Body of pancreas (tissue), 4 donors: ENCODE data around the gene ZNF32. TPM values are rescaled to one million over a fixed set of nuclear protein-coding genes. Genes with fewer than 3 reads are reported as not detected.

Experiments used
- ATAC-seq: fragments of 150-250 bp; one replicate; pipeline ENCODE4 v1.9.1; 2016
- DNase-seq, 4 donors: peaks; one replicate each; pipeline ENCODE4 v3.0.0-alpha.2; 2019
- H3K27ac ChIP-seq, 4 donors: fragments of 200-600 bp; sonication (generic); 1 replicate in 3 of 4; 2 replicates in 1 of 4; pipeline versions ENCODE4 v1.5.1 to v1.6.1; 2016 to 2019; ENCODE audit warnings: mild to moderate bottlenecking in 1 of 4, mixed read lengths in 1 of 4, moderate library complexity in 1 of 4
- H3K27me3 ChIP-seq, 2 donors: fragments of 200-600 bp; sonication (generic); one replicate each; pipeline ENCODE4 v1.6.0; 2016; ENCODE audit warnings: mild to moderate bottlenecking in 1 of 2
- H3K36me3 ChIP-seq, 2 donors: fragments of 200-600 bp; sonication (generic); replicated peaks in 1 of 2; 2 replicates each; pipeline ENCODE4 v1.5.1; 2016; ENCODE audit warnings: low read depth in 2 of 2; ENCODE audit not compliant: insufficient read depth in 1 of 2
- H3K4me1 ChIP-seq: fragments of 200-600 bp; sonication (generic); one replicate; pipeline ENCODE4 v1.6.0; 2016
- H3K4me3 ChIP-seq, 2 donors: fragments of 200-600 bp; sonication (generic); 1 replicate in 1 of 2; 2 replicates in 1 of 2; pipeline ENCODE4 v1.5.1; 2016 to 2019
- H3K9me3 ChIP-seq, 3 donors: fragments of 200-600 bp; sonication (generic); 1 replicate in 2 of 3; 2 replicates in 1 of 3; pipeline ENCODE4 v1.5.1; 2016
- POLR2A ChIP-seq, 3 donors: fragments of 450-650 bp; IDR thresholded peaks; one replicate each; pipeline ENCODE4 v1.6.1; 2016; ENCODE audit warnings: antibody characterized with exemption in 3 of 3, mild to moderate bottlenecking in 2 of 3
- WGBS, 2 donors: methylation state at CpG; one replicate each; pipeline ENCODE4 v1.1.5; 2017; 5-methylcytosine and 5-hydroxymethylcytosine counted together
- intact Hi-C: fragments of 100-400 bp; cut with DNase I; formaldehyde crosslinking; loops from one replicate; pipeline ENCODE4 v1.15.1; 2023
- total RNA-seq, 2 donors: library from RNA; depleted of rRNA; stranded (reverse); fragments of >200 nt; gene quantifications; one replicate each; pipeline ENCODE4 v1.1.0, GENCODE V29; 2016
- TF ChIP-seq, protein P1 (sequence below), 7 experiments: fragments of 450-650 bp in 4 of 7; fragments of 200-600 bp in 3 of 7; sonication (generic) in 3 of 7; IDR thresholded peaks; one replicate each; pipeline ENCODE4 v1.5.1; 2016 to 2019; ENCODE audit warnings: antibody characterized with exemption in 7 of 7

Gene ZNF32
- total RNA-seq, 2 donors from 2014 or later, result 31.6 to 47.5 TPM

DNA sequence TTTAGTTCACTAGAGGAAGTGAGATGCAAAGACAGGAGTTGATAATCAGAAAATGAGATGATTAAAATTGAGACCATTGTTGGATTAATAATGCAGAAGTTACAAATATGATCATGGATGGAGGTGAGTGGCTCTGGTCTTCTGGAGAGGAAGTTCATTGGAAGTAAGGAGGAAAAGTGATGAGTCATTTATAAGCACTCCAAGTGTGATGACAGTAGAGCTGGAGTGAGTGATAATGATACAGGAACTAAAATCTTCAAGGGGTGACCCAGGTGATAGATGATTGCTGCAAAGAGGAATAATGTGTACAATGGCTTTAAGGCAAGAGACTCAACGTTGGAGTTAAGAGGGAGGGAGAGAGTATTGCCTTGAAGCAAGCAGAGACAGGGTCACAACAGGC, 20.7 kb downstream of the ZNF32 start:
- WGBS, 2 donors, result 44 to 50% methylated on average over 1 of the region's 1 CpG
- intact Hi-C loops, result no loop called here

DNA sequence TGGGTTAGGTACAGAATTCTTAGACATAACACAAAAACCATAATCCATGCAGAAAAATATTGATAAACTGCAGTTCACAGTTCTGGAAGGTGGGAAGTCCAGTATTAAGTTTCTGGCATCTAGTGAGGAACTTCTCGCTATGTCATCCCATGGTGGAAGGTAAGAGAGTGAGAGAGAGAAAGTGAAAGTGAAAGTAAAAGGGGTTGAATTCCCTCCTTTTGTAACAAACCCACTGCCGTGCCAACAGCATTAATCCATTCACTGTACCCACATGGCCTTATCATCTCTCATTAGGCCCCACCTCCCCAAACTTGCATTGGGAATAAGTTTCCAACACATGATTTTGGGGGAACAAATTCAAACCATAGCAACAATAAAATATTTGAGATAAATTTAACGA, 25.3 kb downstream of the ZNF32 start:
- no peak for TF ChIP-seq POLR2A (IDR thresholded peaks at IDR 0.05)
- Histone ChIP-seq H3K4me3 (no peak overlapping the region), H3K27me3 (no peaks in the 10 kb centered on the region), H3K4me1 (no peaks in the 10 kb centered on the region), H3K9me3 (no peaks in the 10 kb centered on the region), H3K36me3 (no peaks in the 10 kb centered on the region), H3K27ac (no peak overlapping the region)
- intact Hi-C loops, result no loop called here
- ATAC-seq (no peak), DNase-seq (no peak)
- 49 to 67% methylated on average over 3 of the region's 3 CpGs for WGBS, 2 donors

More for the DNA sequence above, 20.7 kb downstream of the ZNF32 start:
- H3K27ac ChIP-seq, result no peak overlapping the region
- no peaks in the 10 kb centered on the region for H3K36me3 ChIP-seq
- H3K27me3 ChIP-seq, result no peaks in the 10 kb centered on the region
- no peak for ATAC-seq
- H3K9me3 ChIP-seq, result no peaks in the 10 kb centered on the region
- no peaks in the 10 kb centered on the region for H3K4me1 ChIP-seq
- TF ChIP-seq, protein P1, sequence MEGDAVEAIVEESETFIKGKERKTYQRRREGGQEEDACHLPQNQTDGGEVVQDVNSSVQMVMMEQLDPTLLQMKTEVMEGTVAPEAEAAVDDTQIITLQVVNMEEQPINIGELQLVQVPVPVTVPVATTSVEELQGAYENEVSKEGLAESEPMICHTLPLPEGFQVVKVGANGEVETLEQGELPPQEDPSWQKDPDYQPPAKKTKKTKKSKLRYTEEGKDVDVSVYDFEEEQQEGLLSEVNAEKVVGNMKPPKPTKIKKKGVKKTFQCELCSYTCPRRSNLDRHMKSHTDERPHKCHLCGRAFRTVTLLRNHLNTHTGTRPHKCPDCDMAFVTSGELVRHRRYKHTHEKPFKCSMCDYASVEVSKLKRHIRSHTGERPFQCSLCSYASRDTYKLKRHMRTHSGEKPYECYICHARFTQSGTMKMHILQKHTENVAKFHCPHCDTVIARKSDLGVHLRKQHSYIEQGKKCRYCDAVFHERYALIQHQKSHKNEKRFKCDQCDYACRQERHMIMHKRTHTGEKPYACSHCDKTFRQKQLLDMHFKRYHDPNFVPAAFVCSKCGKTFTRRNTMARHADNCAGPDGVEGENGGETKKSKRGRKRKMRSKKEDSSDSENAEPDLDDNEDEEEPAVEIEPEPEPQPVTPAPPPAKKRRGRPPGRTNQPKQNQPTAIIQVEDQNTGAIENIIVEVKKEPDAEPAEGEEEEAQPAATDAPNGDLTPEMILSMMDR (IDR thresholded peaks at IDR 0.05), result no peak
- no peak for TF ChIP-seq POLR2A (IDR thresholded peaks at IDR 0.05)
- no peak for DNase-seq
- no peak overlapping the region for H3K4me3 ChIP-seq

DNA sequence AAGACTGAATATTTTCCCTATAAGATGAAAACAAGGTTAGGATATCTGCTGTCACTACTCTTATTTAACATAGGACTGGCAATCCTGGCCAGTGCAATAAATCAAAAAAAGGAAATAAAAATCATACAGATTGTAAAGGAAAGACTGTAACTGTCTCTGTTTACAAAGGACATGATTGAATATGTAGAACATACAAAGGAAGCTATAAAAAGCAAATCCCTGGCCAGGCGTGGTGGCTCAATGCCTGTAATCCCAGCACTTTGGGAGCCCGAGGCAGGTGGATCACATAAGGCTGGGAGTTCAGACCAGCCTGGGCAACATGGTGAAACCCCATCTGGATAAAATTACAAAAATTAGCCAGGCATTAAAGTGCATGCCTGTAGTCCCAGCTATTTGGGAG, 26.6 kb downstream of the ZNF32 start:
- H3K27ac ChIP-seq, result no peak overlapping the region
- ATAC-seq (no peak), DNase-seq (no peak)
- no peaks in the 10 kb centered on the region for H3K4me1 ChIP-seq
- 66 to 88% methylated on average over 2 of the region's 2 CpGs for WGBS, 2 donors
- H3K9me3 ChIP-seq, result peaks cover 0 to 6% (median 0%) of the 10 kb centered on the region in 3 donors
- TF ChIP-seq, protein P1 (IDR thresholded peaks at IDR 0.05), result no peak
- no peak for TF ChIP-seq POLR2A (IDR thresholded peaks at IDR 0.05)
- no peaks in the 10 kb centered on the region for H3K27me3 ChIP-seq
- H3K36me3 ChIP-seq, result peaks cover 0 to 2% of the 10 kb centered on the region in 2 donors
- intact Hi-C loops, result no loop called here
- no peak overlapping the region for H3K4me3 ChIP-seq

DNA sequence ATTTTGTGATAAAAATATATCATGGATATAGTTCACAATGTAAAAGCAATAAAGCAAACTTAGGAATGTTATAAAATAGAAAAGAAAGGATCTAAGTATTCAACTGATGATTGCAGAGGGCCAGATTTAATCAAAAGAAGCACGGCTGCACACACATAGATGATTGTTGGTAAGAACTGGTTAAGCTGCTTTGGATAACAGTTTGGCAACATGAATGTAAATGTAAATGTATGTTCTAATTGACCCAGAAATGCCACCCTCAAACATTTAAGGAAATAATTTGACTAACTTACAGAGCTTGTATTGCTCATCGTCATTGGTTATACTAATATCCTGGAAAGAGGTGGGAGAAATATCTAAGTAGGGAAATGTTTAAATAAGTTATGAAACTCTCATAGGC, 29.3 kb downstream of the ZNF32 start:
- 94 to 97% methylated on average over 2 of the region's 2 CpGs for WGBS, 2 donors
- no peak overlapping the region for H3K27ac ChIP-seq

DNA sequence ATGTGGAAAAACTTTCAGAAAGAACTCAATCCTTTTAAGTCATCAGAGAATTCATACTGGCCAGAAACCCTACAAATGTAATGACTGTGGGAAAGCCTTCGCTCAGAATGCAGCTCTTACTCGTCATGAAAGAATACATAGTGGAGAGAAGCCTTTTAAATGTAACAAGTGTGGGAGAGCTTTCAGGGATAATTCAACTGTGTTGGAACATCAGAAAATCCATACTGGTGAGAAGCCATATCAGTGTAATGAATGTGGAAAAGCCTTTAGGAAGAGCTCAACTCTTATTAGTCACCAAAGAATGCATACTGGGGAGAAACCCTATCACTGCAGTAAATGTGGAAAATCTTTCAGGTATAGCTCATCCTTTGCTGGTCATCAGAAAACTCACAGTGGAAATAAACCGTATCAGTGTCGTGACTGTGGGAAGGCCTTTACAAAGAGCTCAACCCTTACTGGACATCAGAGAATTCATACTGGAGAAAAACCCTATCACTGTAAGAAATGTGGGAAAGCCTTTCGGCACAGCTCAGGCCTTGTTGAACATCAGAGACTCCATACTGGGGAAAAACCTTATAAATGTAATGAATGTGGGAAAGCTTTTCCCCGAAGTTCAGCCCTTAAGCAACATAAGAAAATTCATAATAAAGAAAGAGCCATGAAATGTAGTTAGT, 31.8 kb downstream of the ZNF32 start:
- H3K4me1 ChIP-seq, result no peaks in the 10 kb centered on the region
- no peak overlapping the region for H3K27ac ChIP-seq
- no peaks in the 10 kb centered on the region for H3K27me3 ChIP-seq
- H3K9me3 ChIP-seq, result peaks cover 0 to 25% (median 0%) of the 10 kb centered on the region in 3 donors
- TF ChIP-seq, protein P1 (IDR thresholded peaks at IDR 0.05), result no peak
- no peak for TF ChIP-seq POLR2A (IDR thresholded peaks at IDR 0.05)
- H3K36me3 ChIP-seq, result peaks cover 10 to 22% of the 10 kb centered on the region in 2 donors
- no peak overlapping the region for H3K4me3 ChIP-seq
- no peak for ATAC-seq
- 81 to 95% methylated on average over 6 of the region's 6 CpGs for WGBS, 2 donors
- DNase-seq, result no peak
- intact Hi-C loops, result no loop called here

More for the DNA sequence above, 29.3 kb downstream of the ZNF32 start:
- H3K9me3 ChIP-seq, result peaks cover 0 to 19% (median 0%) of the 10 kb centered on the region in 3 donors
- H3K27me3 ChIP-seq, result no peaks in the 10 kb centered on the region
- H3K4me3 ChIP-seq, result no peak overlapping the region
- DNase-seq, result no peak
- peaks cover 10 to 18% of the 10 kb centered on the region in 2 donors for H3K36me3 ChIP-seq
- H3K4me1 ChIP-seq, result no peaks in the 10 kb centered on the region
- no peak for TF ChIP-seq POLR2A (IDR thresholded peaks at IDR 0.05)
- TF ChIP-seq, protein P1 (IDR thresholded peaks at IDR 0.05), result no peak
- ATAC-seq, result no peak
- intact Hi-C loops, result no loop called here
